ENCODE results near the gene MYORG. TPM values are rescaled to one million over a fixed set of nuclear protein-coding genes. Genes with fewer than 3 reads are reported as not detected.

MYORG gene
- total RNA-seq, 1 experiment from 2014 or later: 0.92 TPM

- in situ Hi-C loops (cut with HindIII; ENCODE audit: low sequenced_read_pairs): no loop called here
- no peak for DNase-seq (ENCODE audit: low spot score)
These were observed 10.0 kb upstream of the MYORG start for GRCh38 chr9:34386656-34387055.

GRCh38 chr9:34385561-34386230 is 9.0 kb upstream of the MYORG start:
- no peak for DNase-seq (ENCODE audit: low spot score)
- in situ Hi-C loops (cut with HindIII; ENCODE audit: low sequenced_read_pairs): no loop called here

- in situ Hi-C loops (cut with HindIII; ENCODE audit: low sequenced_read_pairs): no loop called here
- no peak for DNase-seq (ENCODE audit: low spot score)
These were observed 7.9 kb upstream of the MYORG start for GRCh38 chr9:34384368-34385165.

- DNase-seq (ENCODE audit: low spot score): no peak
- in situ Hi-C loops (cut with HindIII; ENCODE audit: low sequenced_read_pairs): no loop called here
These were observed 7.2 kb upstream of the MYORG start for GRCh38 chr9:34383904-34384303.

GRCh38 chr9:34382879-34383278 is 6.2 kb upstream of the MYORG start:
- in situ Hi-C loops (cut with HindIII; ENCODE audit: low sequenced_read_pairs): no loop called here

GRCh38 chr9:34382054-34382453 is 5.4 kb upstream of the MYORG start:
- no peak for DNase-seq (ENCODE audit: low spot score)
- in situ Hi-C loops (cut with HindIII; ENCODE audit: low sequenced_read_pairs): no loop called here

More at GRCh38 chr9:34382879-34383278, 6.2 kb upstream of the MYORG start:
- DNase-seq (ENCODE audit: low spot score): no peak

GRCh38 chr9:34381323-34381722 is 4.6 kb upstream of the MYORG start:
- peak; percentile 38 for DNase-seq (ENCODE audit: low spot score)
- in situ Hi-C loops (cut with HindIII; ENCODE audit: low sequenced_read_pairs): no loop called here

- in situ Hi-C loops (cut with HindIII; ENCODE audit: low sequenced_read_pairs): no loop called here
- peak; percentile 78 for DNase-seq (ENCODE audit: low spot score)
These were observed 4.0 kb upstream of the MYORG start for GRCh38 chr9:34380511-34381315.

GRCh38 chr9:34380034-34380510 is 3.4 kb upstream of the MYORG start:
- in situ Hi-C loops (cut with HindIII; ENCODE audit: low sequenced_read_pairs): no loop called here
- DNase-seq (ENCODE audit: low spot score): no peak

GRCh38 chr9:34379334-34380033 is 2.8 kb upstream of the MYORG start:
- in situ Hi-C loops (cut with HindIII; ENCODE audit: low sequenced_read_pairs): no loop called here
- peak; percentile 69 for DNase-seq (ENCODE audit: low spot score)

GRCh38 chr9:34378376-34379060 is 1.8 kb upstream of the MYORG start:
- in situ Hi-C loops (cut with HindIII; ENCODE audit: low sequenced_read_pairs): no loop called here
- DNase-seq (ENCODE audit: low spot score): no peak

GRCh38 chr9:34377404-34377746 is 677 bp upstream of the MYORG start:
- DNase-seq (ENCODE audit: low spot score): no peak
- in situ Hi-C loops (cut with HindIII; ENCODE audit: low sequenced_read_pairs): no loop called here

GRCh38 chr9:34375901-34376595 is 650 bp downstream of the MYORG start:
- peak; percentile 46 for DNase-seq (ENCODE audit: low spot score)
- in situ Hi-C loops (cut with HindIII; ENCODE audit: low sequenced_read_pairs): no loop called here

- DNase-seq (ENCODE audit: low spot score): no peak
- in situ Hi-C loops (cut with HindIII; ENCODE audit: low sequenced_read_pairs): no loop called here
These were observed 1.7 kb downstream of the MYORG start for GRCh38 chr9:34374905-34375552.

- no peak for DNase-seq (ENCODE audit: low spot score)
- in situ Hi-C loops (cut with HindIII; ENCODE audit: low sequenced_read_pairs): no loop called here
These were observed 2.4 kb downstream of the MYORG start for GRCh38 chr9:34374339-34374738.

GRCh38 chr9:34373749-34374148 is 2.9 kb downstream of the MYORG start:
- no peak for DNase-seq (ENCODE audit: low spot score)
- in situ Hi-C loops (cut with HindIII; ENCODE audit: low sequenced_read_pairs): no loop called here

GRCh38 chr9:34372467-34373011 is 4.2 kb downstream of the MYORG start:
- peak; percentile 25 for DNase-seq (ENCODE audit: low spot score)
- in situ Hi-C loops (cut with HindIII; ENCODE audit: low sequenced_read_pairs): no loop called here

Data from G401 (cell line).